Erythroblast (primary cell): ENCODE data around the gene MACROD2.
"Not testable (repeated sequence)": the region's sequence is repeated elsewhere in the genome, so short reads cannot be mapped to it uniquely, and the experiment has no call there.

ENCODE experiments used
- DNase-seq, 2 experiments: peaks; one replicate each; lab custom pipeline; 2025; lab: John Stamatoyannopoulos, UW
- GATA1 ChIP-seq: IDR thresholded peaks from 2 replicates; pipeline ENCODE4 v1.6.1; 2011; ENCODE audit warnings: low read depth, mild to moderate bottlenecking, control low read depth, low read length, moderate library complexity
- POLR2A ChIP-seq: IDR thresholded peaks from 2 replicates; pipeline ENCODE4 v1.6.1; 2011; ENCODE audit warnings: mild to moderate bottlenecking, low read length

Gene MACROD2

GRCh38 chr20:15012566-15012965, 1017.2 kb downstream of the MACROD2 start:
- no peak for TF ChIP-seq POLR2A
- no peak for TF ChIP-seq GATA1
- DNase-seq: no peak

GRCh38 chr20:15016875-15017274, 1021.6 kb downstream of the MACROD2 start:
- DNase-seq: not testable (repeated sequence)

- no peak for DNase-seq
- TF ChIP-seq GATA1 (no peak), POLR2A (no peak)
These were observed 1023.6 kb downstream of the MACROD2 start for GRCh38 chr20:15018966-15019365.

GRCh38 chr20:15020845-15021244, 1025.5 kb downstream of the MACROD2 start:
- DNase-seq: no peak

GRCh38 chr20:15022921-15023320, 1027.6 kb downstream of the MACROD2 start:
- DNase-seq: no peak
- TF ChIP-seq GATA1: no peak

More at GRCh38 chr20:15020845-15021244, 1025.5 kb downstream of the MACROD2 start:
- TF ChIP-seq POLR2A: no peak
- TF ChIP-seq GATA1: no peak

- DNase-seq: no peak
These were observed 1031.4 kb downstream of the MACROD2 start for GRCh38 chr20:15026759-15027158.

GRCh38 chr20:15030826-15031225, 1035.5 kb downstream of the MACROD2 start:
- TF ChIP-seq POLR2A (no peak), GATA1 (no peak)
- DNase-seq: no peak

More at GRCh38 chr20:15026759-15027158, 1031.4 kb downstream of the MACROD2 start:
- TF ChIP-seq POLR2A (no peak), GATA1 (no peak)

GRCh38 chr20:15031546-15032351, 1036.4 kb downstream of the MACROD2 start:
- TF ChIP-seq POLR2A: no peak
- no peak for TF ChIP-seq GATA1

GRCh38 chr20:15032352-15032622, 1037.0 kb downstream of the MACROD2 start:
- DNase-seq: no peak
- TF ChIP-seq GATA1 (no peak), POLR2A (no peak)

More at GRCh38 chr20:15031546-15032351, 1036.4 kb downstream of the MACROD2 start:
- DNase-seq: no peak

- no peak for DNase-seq
- no peak for TF ChIP-seq GATA1
- no peak for TF ChIP-seq POLR2A
These were observed 1038.0 kb downstream of the MACROD2 start for GRCh38 chr20:15033269-15033668.

GRCh38 chr20:15033891-15034290, 1038.6 kb downstream of the MACROD2 start:
- DNase-seq: no peak
- TF ChIP-seq POLR2A (no peak), GATA1 (no peak)

GRCh38 chr20:15036948-15037347, 1041.6 kb downstream of the MACROD2 start:
- no peak for DNase-seq
- no peak for TF ChIP-seq GATA1
- no peak for TF ChIP-seq POLR2A

GRCh38 chr20:15039088-15039752, 1043.9 kb downstream of the MACROD2 start:
- no peak for TF ChIP-seq GATA1
- no peak for TF ChIP-seq POLR2A
- DNase-seq: no peak

- DNase-seq: no peak
- no peak for TF ChIP-seq POLR2A
These were observed 1047.4 kb downstream of the MACROD2 start for GRCh38 chr20:15042723-15043122.

- DNase-seq: no peak
- TF ChIP-seq GATA1: no peak
- no peak for TF ChIP-seq POLR2A
These were observed 1049.9 kb downstream of the MACROD2 start for GRCh38 chr20:15045246-15045645.
